IPS DF 6.9 (cell line): ENCODE results near the gene ZBTB48.

Experiments used
- DNase-seq: peaks from one replicate; pipeline ENCODE4 v3.0.0-alpha.2; 2013; ENCODE audit warnings: low read depth, low spot score
- H3K27ac ChIP-seq: one replicate; pipeline ENCODE4 v1.5.1; 2013; ENCODE audit warnings: low read length, control low read depth
- H3K27me3 ChIP-seq: 2 replicates; pipeline ENCODE4 v1.6.1; 2013; ENCODE audit warnings: mild to moderate bottlenecking, low read length; ENCODE audit not compliant: control insufficient read depth, insufficient read depth
- H3K36me3 ChIP-seq: 2 replicates; pipeline ENCODE4 v1.6.1; 2013; ENCODE audit warnings: low read length; ENCODE audit not compliant: control insufficient read depth, insufficient read depth
- H3K4me1 ChIP-seq: 2 replicates; pipeline ENCODE4 v1.6.1; 2013; ENCODE audit warnings: low read length; ENCODE audit not compliant: control insufficient read depth, insufficient read depth
- H3K4me3 ChIP-seq: 2 replicates; pipeline ENCODE4 v1.5.1; 2013; ENCODE audit warnings: mild to moderate bottlenecking, low read length
- H3K9me3 ChIP-seq: 2 replicates; pipeline ENCODE4 v1.6.1; 2013; ENCODE audit warnings: low read length, inconsistent platforms; ENCODE audit not compliant: control insufficient read depth, insufficient read depth
- WGBS: extraction: QIAGEN DNeasy Blood & Tissue Kit; methylation state at CpG from one replicate; pipeline ENCODE4 v1.1.7; 2013; ENCODE audit warnings: mixed read lengths, missing lambda C conversion rate; ENCODE audit not compliant: insufficient read length, insufficient coverage; 5-methylcytosine and 5-hydroxymethylcytosine counted together

Gene ZBTB48

DNA sequence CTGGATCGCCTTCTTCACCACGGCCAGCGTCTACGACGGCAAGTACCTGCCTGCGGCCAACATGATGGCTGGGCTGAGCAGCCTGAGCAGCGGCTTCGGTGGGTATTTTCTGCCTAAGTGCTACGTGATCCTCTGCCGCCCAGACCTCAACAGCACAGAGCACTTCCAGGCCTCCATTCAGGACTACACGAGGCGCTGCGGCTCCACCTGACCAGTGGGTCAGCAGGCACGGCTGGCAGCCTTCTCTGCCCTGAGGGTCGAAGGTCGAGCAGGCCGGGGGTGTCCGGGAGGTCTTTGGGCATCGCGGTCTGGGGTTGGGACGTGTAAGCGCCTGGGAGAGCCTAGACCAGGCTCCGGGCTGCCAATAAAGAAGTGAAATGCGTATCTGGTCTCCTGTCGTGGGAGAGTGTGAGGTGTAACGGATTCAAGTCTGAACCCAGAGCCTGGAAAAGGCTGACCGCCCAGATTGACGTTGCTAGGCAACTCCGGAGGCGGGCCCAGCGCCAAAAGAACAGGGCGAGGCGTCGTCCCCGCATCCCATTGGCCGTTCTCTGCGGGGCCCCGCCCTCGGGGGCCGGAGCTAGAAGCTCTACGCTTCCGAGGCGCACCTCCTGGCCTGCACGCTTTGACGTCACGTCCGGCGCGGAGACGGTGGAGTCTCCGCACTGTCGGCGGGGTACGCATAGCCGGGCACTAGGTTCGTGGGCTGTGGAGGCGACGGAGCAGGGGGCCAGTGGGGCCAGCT lies at the start of gene ZBTB48:
Gene ZBTB48 (plus strand): TSS at position 621 of the 745 bp plus-strand sequence. CDS start 616 bp downstream, outside the sequence.
- peak; percentile 91 for DNase-seq
- Histone ChIP-seq H3K27ac (no peak within 1 kb of the TSS), H3K9me3 (no peaks in the 10 kb centered on the region), H3K27me3 (no peaks in the 10 kb centered on the region), H3K4me1 (peaks cover 6% of the 10 kb centered on the region), H3K36me3 (no peaks in the 10 kb centered on the region), H3K4me3 (peak within 1 kb of the TSS; percentile 82)
- WGBS = no CpG with 5 or more reads among the region's 58 CpGs

GRCh38 chr1:6530504-6531160 lies 49.2 kb upstream of the ZBTB48 start:
- peaks cover 39% of the 10 kb centered on the region for H3K36me3 ChIP-seq

DNA sequence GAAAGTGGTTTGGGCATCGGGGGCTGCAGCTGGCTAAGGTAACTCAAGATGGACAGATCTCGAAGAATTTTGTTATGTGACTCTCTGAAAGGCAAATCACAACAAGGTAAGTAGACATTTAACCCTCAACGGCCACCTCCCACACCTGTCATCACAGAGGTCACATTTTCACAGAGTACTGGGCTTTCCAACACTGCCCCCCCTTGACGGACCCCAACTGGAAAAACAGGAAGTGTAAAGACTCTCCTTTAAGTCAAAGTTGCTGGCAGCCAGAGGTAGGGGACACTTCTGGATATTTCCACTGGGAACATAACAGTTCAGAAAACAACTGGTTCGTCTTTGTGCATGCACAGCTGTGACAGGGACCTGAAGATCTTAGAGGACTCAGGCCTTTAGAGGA lies 47.8 kb upstream of the ZBTB48 start:
- H3K27ac ChIP-seq = no peak overlapping the region
- DNase-seq = no peak
- H3K9me3 ChIP-seq = no peaks in the 10 kb centered on the region
- no CpG with 5 or more reads among the region's 5 CpGs for WGBS
- H3K27me3 ChIP-seq = no peaks in the 10 kb centered on the region
- H3K4me1 ChIP-seq = no peaks in the 10 kb centered on the region
- no peak overlapping the region for H3K4me3 ChIP-seq
- peaks cover 33% of the 10 kb centered on the region for H3K36me3 ChIP-seq

More at GRCh38 chr1:6530504-6531160, 49.2 kb upstream of the ZBTB48 start:
- no peaks in the 10 kb centered on the region for H3K27me3 ChIP-seq
- no peak overlapping the region for H3K27ac ChIP-seq
- H3K4me3 ChIP-seq = no peak overlapping the region
- H3K9me3 ChIP-seq = no peaks in the 10 kb centered on the region
- H3K4me1 ChIP-seq = no peaks in the 10 kb centered on the region
- no peak for DNase-seq
- WGBS = no CpG with 5 or more reads among the region's 13 CpGs

DNA sequence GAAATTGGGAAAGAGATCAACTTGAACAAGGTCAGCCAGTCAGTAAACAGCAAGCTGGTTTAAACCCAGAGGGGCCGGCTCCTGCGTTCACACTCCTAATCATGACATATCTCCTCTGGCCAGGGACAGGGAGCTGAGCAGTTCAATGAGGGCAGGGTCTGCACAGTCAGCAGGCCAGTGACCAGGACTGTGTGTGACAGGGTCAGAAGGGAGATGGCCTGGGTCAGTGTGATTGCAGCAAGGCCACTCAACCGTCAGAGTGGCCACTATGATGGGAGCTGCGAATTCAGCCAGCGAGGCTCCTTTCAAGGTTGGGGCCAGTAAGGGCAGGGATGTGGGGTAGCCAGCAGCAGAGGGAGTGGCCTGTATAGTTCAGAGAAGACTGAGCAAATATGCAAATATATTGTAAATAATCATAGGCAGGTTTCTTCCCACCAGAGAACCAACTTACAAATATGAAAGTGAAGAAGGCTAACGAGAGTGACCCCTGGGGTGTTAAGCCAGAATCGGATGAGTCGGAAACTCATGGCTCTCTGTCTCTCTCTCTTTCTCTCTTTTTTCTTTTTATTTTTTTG lies 45.5 kb upstream of the ZBTB48 start:
- H3K27me3 ChIP-seq = no peaks in the 10 kb centered on the region
- H3K4me1 ChIP-seq = no peaks in the 10 kb centered on the region
- H3K27ac ChIP-seq = no peak overlapping the region
- H3K9me3 ChIP-seq = no peaks in the 10 kb centered on the region
- no CpG with 5 or more reads among the region's 8 CpGs for WGBS
- peaks cover 24% of the 10 kb centered on the region; the same call in 1 of the 2 replicates for H3K36me3 ChIP-seq
- DNase-seq = no peak
- no peak overlapping the region for H3K4me3 ChIP-seq

- H3K9me3 ChIP-seq = no peaks in the 10 kb centered on the region
- peaks cover 24% of the 10 kb centered on the region; the same call in 1 of the 2 replicates for H3K36me3 ChIP-seq
- no peak overlapping the region for H3K27ac ChIP-seq
- no CpG with 5 or more reads among the region's 4 CpGs for WGBS
- H3K4me3 ChIP-seq = no peak overlapping the region
- no peak for DNase-seq
- no peaks in the 10 kb centered on the region for H3K4me1 ChIP-seq
- H3K27me3 ChIP-seq = no peaks in the 10 kb centered on the region
These were observed 44.6 kb upstream of the ZBTB48 start for GRCh38 chr1:6535214-6535613.

- WGBS = no CpG with 5 or more reads among the region's 5 CpGs
- H3K4me3 ChIP-seq = no peak overlapping the region
- no peaks in the 10 kb centered on the region for H3K9me3 ChIP-seq
- H3K27ac ChIP-seq = no peak overlapping the region
- H3K4me1 ChIP-seq = no peaks in the 10 kb centered on the region
- no peak for DNase-seq
- no peaks in the 10 kb centered on the region for H3K27me3 ChIP-seq
- H3K36me3 ChIP-seq = peaks cover 20% of the 10 kb centered on the region; the same call in 1 of the 2 replicates
These were observed 43.5 kb upstream of the ZBTB48 start for GRCh38 chr1:6536291-6536690.

DNA sequence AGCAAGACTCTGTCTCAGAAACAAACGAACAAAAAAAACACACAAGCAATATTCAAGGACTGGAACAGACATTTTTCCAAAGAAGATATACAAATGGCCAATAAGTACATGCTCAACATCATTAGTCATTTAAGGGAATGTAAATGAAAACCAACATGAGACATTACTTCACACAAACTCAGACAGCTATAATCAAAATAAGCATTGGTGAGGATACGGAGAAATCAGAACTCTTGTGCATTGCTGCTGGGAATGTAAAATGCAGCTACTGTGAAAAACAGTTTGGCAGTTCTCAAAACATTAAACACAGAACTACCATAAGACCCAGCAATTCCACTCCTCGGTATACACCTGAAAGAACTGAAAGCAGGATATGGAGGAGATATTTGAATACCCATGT lies 40.8 kb upstream of the ZBTB48 start:
- H3K36me3 ChIP-seq = peaks cover 4% of the 10 kb centered on the region; the same call in 1 of the 2 replicates
- no peak overlapping the region for H3K27ac ChIP-seq
- no peaks in the 10 kb centered on the region for H3K9me3 ChIP-seq
- H3K27me3 ChIP-seq = no peaks in the 10 kb centered on the region
- no peaks in the 10 kb centered on the region for H3K4me1 ChIP-seq
- H3K4me3 ChIP-seq = no peak overlapping the region
- no peak for DNase-seq
- WGBS = no CpG with 5 or more reads among the region's 3 CpGs

DNA sequence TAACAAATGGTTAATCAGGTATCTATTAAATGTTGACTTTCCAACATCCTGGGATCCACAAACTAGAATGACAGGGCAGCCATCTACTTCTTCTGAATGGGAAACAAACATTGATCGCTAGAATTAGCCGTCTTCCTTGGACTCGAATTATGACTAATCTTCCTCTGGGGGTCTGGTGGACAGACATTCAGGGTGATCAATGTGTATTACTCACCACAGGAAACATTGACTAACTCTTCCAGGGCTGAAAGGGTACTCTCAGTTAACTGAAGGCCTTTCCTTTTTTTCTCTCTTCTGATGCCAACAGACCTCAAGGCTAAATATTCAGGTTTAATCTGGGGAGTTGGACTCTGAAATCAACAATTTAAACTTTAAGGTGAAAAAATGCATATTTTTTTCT lies 35.0 kb upstream of the ZBTB48 start:
- H3K4me1 ChIP-seq = no peaks in the 10 kb centered on the region
- no peak overlapping the region for H3K27ac ChIP-seq
- peaks cover 31% of the 10 kb centered on the region for H3K36me3 ChIP-seq
- no peaks in the 10 kb centered on the region for H3K27me3 ChIP-seq
- H3K9me3 ChIP-seq = no peaks in the 10 kb centered on the region
- H3K4me3 ChIP-seq = no peak overlapping the region
- no peak for DNase-seq
- no CpG with 5 or more reads among the region's 3 CpGs for WGBS

- Histone ChIP-seq H3K27ac (no peak overlapping the region), H3K4me3 (no peak overlapping the region), H3K9me3 (no peaks in the 10 kb centered on the region), H3K36me3 (peaks cover 31% of the 10 kb centered on the region), H3K27me3 (no peaks in the 10 kb centered on the region), H3K4me1 (no peaks in the 10 kb centered on the region)
- DNase-seq = no peak
- no CpG with 5 or more reads among the region's 10 CpGs for WGBS
These were observed 34.3 kb upstream of the ZBTB48 start for GRCh38 chr1:6545276-6546112.

DNA sequence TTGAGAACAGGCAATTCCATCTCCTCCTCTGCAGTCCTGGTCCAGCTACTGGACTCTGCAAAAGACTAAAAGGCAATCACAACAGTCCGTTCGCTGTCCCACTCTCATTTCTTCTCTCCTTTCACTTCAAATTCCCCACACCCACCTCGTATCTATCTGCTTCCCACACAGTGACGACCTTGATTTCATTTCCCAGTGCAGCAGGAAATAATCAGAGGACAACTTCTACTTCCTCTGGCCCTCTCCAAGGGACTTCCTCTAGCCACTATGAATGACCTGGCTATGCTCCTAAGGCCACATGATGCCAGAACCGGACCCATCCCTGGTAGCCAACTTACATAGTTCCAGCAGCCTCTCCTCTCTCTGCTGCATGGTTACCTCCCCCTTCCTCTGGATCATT lies 33.5 kb upstream of the ZBTB48 start:
- DNase-seq = no peak
- H3K4me1 ChIP-seq = no peaks in the 10 kb centered on the region
- no peak overlapping the region for H3K4me3 ChIP-seq
- H3K36me3 ChIP-seq = peaks cover 31% of the 10 kb centered on the region
- H3K27ac ChIP-seq = no peak overlapping the region
- WGBS = 100% methylated on average over 4 of the region's 5 CpGs
- no peaks in the 10 kb centered on the region for H3K9me3 ChIP-seq
- no peaks in the 10 kb centered on the region for H3K27me3 ChIP-seq
